ENCODE data around the gene PHLPP1.

PHLPP1 gene

GRCh38 chr18:62828852-62829251 lies 113.5 kb downstream of the PHLPP1 start:
- TF ChIP-seq, protein P1, sequence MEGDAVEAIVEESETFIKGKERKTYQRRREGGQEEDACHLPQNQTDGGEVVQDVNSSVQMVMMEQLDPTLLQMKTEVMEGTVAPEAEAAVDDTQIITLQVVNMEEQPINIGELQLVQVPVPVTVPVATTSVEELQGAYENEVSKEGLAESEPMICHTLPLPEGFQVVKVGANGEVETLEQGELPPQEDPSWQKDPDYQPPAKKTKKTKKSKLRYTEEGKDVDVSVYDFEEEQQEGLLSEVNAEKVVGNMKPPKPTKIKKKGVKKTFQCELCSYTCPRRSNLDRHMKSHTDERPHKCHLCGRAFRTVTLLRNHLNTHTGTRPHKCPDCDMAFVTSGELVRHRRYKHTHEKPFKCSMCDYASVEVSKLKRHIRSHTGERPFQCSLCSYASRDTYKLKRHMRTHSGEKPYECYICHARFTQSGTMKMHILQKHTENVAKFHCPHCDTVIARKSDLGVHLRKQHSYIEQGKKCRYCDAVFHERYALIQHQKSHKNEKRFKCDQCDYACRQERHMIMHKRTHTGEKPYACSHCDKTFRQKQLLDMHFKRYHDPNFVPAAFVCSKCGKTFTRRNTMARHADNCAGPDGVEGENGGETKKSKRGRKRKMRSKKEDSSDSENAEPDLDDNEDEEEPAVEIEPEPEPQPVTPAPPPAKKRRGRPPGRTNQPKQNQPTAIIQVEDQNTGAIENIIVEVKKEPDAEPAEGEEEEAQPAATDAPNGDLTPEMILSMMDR (IDR thresholded peaks at IDR 0.05) = no peak
- TF ChIP-seq ZFX (IDR thresholded peaks at IDR 0.05; ENCODE audit: borderline replicate concordance) = no peak
- H3K27ac ChIP-seq = no peak overlapping the region

DNA sequence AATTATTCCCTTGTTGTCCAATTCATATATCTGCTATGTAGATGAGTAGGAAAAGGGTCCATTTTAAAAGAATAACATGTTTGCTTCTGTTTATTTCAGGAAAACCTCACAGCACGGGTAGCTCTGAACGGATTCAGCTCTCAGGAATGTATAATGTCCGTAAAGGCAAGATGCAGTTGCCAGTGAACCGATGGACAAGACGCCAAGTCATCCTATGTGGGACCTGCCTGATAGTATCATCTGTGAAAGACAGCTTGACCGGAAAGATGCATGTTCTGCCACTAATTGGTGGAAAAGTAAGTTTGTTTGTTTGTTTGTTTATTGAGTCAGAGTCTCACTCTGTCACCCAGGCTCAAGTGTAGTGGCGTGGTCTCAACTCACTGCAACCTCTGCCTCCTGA lies 114.6 kb downstream of the PHLPP1 start:
- H3K27ac ChIP-seq = no peak overlapping the region
- no peak for TF ChIP-seq ZFX (IDR thresholded peaks at IDR 0.05; ENCODE audit: borderline replicate concordance)
- TF ChIP-seq, protein P1 (IDR thresholded peaks at IDR 0.05) = no peak

DNA sequence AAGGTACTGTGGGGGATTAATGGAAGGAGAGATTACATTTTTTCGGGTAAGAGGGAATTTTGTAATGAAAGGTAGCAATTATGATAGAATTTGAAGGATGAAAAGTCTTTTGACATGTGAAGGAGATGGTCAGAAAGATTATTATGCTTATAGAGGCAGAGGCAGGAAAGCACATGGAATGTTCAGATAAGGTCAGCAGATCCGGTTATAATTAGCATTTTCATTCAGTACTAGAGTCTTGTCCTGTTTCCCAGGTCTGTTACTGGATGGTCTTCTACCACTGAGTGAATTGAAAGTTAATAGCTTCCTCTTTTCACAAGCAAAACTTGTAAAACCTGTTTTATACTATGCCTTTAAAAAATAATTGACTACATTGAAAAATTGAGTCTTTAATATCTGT lies 116.9 kb downstream of the PHLPP1 start:
- no peak for TF ChIP-seq ZFX (IDR thresholded peaks at IDR 0.05; ENCODE audit: borderline replicate concordance)
- TF ChIP-seq, protein P1 (IDR thresholded peaks at IDR 0.05) = no peak
- no peak overlapping the region for H3K27ac ChIP-seq

DNA sequence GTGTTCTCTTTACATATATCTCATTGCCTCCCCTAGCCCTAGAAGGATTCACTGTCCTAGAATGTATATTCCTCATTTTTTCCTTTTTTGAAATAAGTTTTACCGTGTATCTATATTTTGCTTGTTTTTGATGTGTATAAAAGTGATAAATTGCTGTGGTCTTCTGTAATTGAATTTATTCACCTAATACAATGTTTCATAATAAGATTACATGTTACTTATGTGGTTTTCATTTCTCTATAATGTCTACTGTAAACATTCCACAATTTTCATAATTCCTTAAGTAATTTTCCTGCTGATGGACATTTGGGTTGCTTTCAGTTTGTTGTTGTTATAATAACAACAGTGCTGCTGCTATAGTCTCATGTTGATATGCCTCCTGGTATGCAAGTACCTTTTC lies 118.2 kb downstream of the PHLPP1 start:
- no peak for TF ChIP-seq ZFX (IDR thresholded peaks at IDR 0.05; ENCODE audit: borderline replicate concordance)
- TF ChIP-seq, protein P1 (IDR thresholded peaks at IDR 0.05) = no peak
- no peak overlapping the region for H3K27ac ChIP-seq

DNA sequence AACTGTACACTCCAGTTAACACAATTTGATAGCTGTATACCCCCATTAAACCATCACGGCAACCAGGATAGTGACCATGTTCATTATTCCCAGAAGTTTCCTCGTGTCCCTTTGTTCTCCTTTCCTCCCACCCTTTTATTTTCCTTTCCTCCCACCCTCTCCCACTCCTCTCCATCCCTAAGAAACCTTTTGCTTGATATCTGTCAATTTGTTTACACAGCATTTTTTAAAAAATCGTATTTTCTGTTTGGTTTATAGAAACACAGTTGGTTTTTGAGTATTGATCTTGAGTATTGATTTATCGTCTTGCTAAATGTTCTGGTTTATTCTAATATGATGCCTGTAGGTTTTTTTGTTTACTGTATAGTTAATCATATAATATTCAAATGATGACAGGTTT lies 119.4 kb downstream of the PHLPP1 start:
- H3K27ac ChIP-seq = no peak overlapping the region
- TF ChIP-seq ZFX (IDR thresholded peaks at IDR 0.05; ENCODE audit: borderline replicate concordance) = no peak
- TF ChIP-seq, protein P1 (IDR thresholded peaks at IDR 0.05) = no peak

GRCh38 chr18:62837011-62837410 lies 121.7 kb downstream of the PHLPP1 start:
- TF ChIP-seq, protein P1 (IDR thresholded peaks at IDR 0.05) = no peak
- TF ChIP-seq ZFX (IDR thresholded peaks at IDR 0.05; ENCODE audit: borderline replicate concordance) = no peak
- H3K27ac ChIP-seq = no peak overlapping the region

DNA sequence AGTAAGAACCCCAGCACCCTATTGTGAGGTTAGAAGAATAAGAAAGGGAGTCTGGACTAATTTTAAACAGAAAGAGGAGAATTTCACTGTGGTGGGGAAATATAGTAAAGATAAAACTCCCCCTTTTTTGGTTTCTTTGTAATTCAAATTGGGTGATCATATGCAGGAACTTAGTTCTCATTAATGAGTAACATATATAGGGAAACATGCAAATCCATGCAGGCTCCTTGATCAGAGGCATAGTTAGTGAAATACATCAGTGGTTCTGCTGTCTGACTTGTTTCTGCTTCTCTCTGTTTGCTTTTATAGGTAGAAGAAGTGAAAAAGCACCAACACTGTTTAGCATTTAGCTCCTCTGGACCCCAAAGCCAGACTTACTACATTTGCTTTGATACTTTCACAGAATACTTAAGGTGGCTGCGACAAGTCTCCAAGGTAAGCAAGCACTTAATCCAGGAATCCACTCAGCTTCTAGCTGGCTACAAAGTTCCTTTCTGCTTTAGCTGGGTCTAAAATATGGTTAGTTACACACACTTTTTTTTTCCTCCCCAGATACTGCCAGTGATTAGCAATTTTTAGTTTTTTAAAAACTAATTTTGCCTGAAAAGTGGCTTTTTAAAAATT lies 123.2 kb downstream of the PHLPP1 start:
- H3K27ac ChIP-seq = no peak overlapping the region

More for the DNA sequence above, 123.2 kb downstream of the PHLPP1 start:
- TF ChIP-seq, protein P1 (IDR thresholded peaks at IDR 0.05) = no peak

Measured in 22Rv1 (cell line).